Measurements from ENCODE around the gene LOXL1. TPM values are rescaled to one million over a fixed set of nuclear protein-coding genes. Genes with fewer than 3 reads are reported as not detected.
A peak's percentile ranks its signal among the peaks of the same experiment; 100 is the strongest.

Gene LOXL1
- total and polyA plus RNA-seq, 8 donors = 22.3 to 195 (median 140) TPM

GRCh38 chr15:73918784-73919183, 7.5 kb upstream of the LOXL1 start:
- Histone ChIP-seq H3K4me1 (peaks cover 18 to 48% of the 10 kb centered on the region in 2 donors), H3K9me3 (peaks cover 0 to 3% of the 10 kb centered on the region in 2 donors), H3K27ac (no peak overlapping the region), H3K27me3 (no peaks in the 10 kb centered on the region), H3K4me3 (no peak overlapping the region), H3K36me3 (no peaks in the 10 kb centered on the region)
- TF ChIP-seq CTCF (IDR thresholded peaks at IDR 0.05) = no peak
- DNase-seq = no peak
- ATAC-seq = no peak
- intact Hi-C loops (cut with DNase I) = no loop called here

GRCh38 chr15:73919706-73920105, 6.6 kb upstream of the LOXL1 start:
- intact Hi-C loops (cut with DNase I) = no loop called here
- ATAC-seq (no peak), DNase-seq (no peak)
- no peaks in the 10 kb centered on the region for H3K27me3 ChIP-seq
- no peak overlapping the region for H3K4me3 ChIP-seq
- H3K36me3 ChIP-seq = no peaks in the 10 kb centered on the region
- TF ChIP-seq CTCF (IDR thresholded peaks at IDR 0.05) = no peak
- H3K9me3 ChIP-seq = peaks cover 0 to 3% of the 10 kb centered on the region in 2 donors
- H3K27ac ChIP-seq = peak overlapping the region in 1 of 2 donors; percentile 90
- H3K4me1 ChIP-seq = peaks cover 26 to 51% of the 10 kb centered on the region in 2 donors

- ATAC-seq (no peak), DNase-seq (no peak)
- Histone ChIP-seq H3K4me3 (no peak overlapping the region), H3K4me1 (peaks cover 26 to 64% of the 10 kb centered on the region in 2 donors), H3K9me3 (peaks cover 0 to 1% of the 10 kb centered on the region in 2 donors), H3K27ac (peak overlapping the region in 1 of 2 donors; percentile 90), H3K27me3 (peaks cover 0 to 10% of the 10 kb centered on the region in 2 donors), H3K36me3 (no peaks in the 10 kb centered on the region)
- intact Hi-C loops (cut with DNase I) = no loop called here
- no peak for TF ChIP-seq CTCF (IDR thresholded peaks at IDR 0.05)
Observed at GRCh38 chr15:73921254-73921925, 4.9 kb upstream of the LOXL1 start.

GRCh38 chr15:73922186-73923151, 3.8 kb upstream of the LOXL1 start:
- Histone ChIP-seq H3K27me3 (peaks cover 0 to 21% of the 10 kb centered on the region in 2 donors), H3K36me3 (no peaks in the 10 kb centered on the region), H3K9me3 (peaks cover 0 to 1% of the 10 kb centered on the region in 2 donors), H3K4me1 (peaks cover 26 to 72% of the 10 kb centered on the region in 2 donors), H3K4me3 (no peak overlapping the region), H3K27ac (peak overlapping the region; percentile 46 to 90)
- DNase-seq (peak in 3 of 4 donors; percentile 61 to 91 (median 84)), ATAC-seq (no peak)
- intact Hi-C loops (cut with DNase I) = no loop called here
- no peak for TF ChIP-seq CTCF (IDR thresholded peaks at IDR 0.05)

- DNase-seq = no peak
- Histone ChIP-seq H3K27ac (peak overlapping the region; percentile 23 to 46), H3K4me1 (peaks cover 28 to 78% of the 10 kb centered on the region in 2 donors), H3K9me3 (peaks cover 0 to under 1% of the 10 kb centered on the region in 2 donors), H3K27me3 (peaks cover 0 to 27% of the 10 kb centered on the region in 2 donors), H3K36me3 (no peaks in the 10 kb centered on the region), H3K4me3 (no peak overlapping the region)
- TF ChIP-seq CTCF (IDR thresholded peaks at IDR 0.05) = no peak
- ATAC-seq = no peak
- intact Hi-C loops (cut with DNase I) = no loop called here
Observed at GRCh38 chr15:73923156-73923487, 3.1 kb upstream of the LOXL1 start.

Data from left lung (tissue), 10 donors.